AG09319 (cell line): ENCODE measurements around the gene HDAC6.

Source experiments
- DNase-seq: peaks from one replicate; pipeline ENCODE4 v3.0.0-alpha.2; 2010; ENCODE audit warnings: low read depth; ENCODE audit errors: extremely low read depth
- TF ChIP-seq, protein P1 (sequence below): IDR thresholded peaks from 2 replicates; pipeline ENCODE4 v1.5.1; 2011; ENCODE audit warnings: low read depth, mild to moderate bottlenecking, inconsistent platforms, low read length, moderate library complexity

The HDAC6 gene

DNA sequence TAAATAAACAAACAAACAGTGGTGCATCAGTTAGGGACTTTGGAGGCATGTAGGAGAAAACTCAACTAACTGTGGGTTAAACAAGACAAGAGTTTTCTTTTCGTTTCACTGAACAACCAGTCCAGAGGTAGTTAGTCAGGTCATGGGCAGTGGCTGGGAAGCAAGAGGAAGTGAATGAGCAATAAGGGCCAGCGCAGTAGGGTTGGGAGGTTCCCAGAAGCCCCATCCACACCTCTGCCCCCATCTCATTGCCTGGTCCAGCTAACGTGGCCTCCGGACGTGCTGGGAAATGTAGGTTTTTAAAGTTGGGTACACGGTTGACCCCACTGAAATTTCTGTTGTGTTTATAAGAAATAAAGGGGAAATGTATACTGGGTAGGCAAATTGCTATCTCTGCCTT lies 31.6 kb upstream of the HDAC6 start:
- no peak for DNase-seq
- TF ChIP-seq, protein P1, sequence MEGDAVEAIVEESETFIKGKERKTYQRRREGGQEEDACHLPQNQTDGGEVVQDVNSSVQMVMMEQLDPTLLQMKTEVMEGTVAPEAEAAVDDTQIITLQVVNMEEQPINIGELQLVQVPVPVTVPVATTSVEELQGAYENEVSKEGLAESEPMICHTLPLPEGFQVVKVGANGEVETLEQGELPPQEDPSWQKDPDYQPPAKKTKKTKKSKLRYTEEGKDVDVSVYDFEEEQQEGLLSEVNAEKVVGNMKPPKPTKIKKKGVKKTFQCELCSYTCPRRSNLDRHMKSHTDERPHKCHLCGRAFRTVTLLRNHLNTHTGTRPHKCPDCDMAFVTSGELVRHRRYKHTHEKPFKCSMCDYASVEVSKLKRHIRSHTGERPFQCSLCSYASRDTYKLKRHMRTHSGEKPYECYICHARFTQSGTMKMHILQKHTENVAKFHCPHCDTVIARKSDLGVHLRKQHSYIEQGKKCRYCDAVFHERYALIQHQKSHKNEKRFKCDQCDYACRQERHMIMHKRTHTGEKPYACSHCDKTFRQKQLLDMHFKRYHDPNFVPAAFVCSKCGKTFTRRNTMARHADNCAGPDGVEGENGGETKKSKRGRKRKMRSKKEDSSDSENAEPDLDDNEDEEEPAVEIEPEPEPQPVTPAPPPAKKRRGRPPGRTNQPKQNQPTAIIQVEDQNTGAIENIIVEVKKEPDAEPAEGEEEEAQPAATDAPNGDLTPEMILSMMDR: no peak

- TF ChIP-seq, protein P1: no peak
- no peak for DNase-seq
These were observed 29.3 kb upstream of the HDAC6 start for GRCh38 chrX:48772602-48773001.

GRCh38 chrX:48776818-48777439 lies 24.9 kb upstream of the HDAC6 start:
- no peak for DNase-seq
- TF ChIP-seq, protein P1: no peak

DNA sequence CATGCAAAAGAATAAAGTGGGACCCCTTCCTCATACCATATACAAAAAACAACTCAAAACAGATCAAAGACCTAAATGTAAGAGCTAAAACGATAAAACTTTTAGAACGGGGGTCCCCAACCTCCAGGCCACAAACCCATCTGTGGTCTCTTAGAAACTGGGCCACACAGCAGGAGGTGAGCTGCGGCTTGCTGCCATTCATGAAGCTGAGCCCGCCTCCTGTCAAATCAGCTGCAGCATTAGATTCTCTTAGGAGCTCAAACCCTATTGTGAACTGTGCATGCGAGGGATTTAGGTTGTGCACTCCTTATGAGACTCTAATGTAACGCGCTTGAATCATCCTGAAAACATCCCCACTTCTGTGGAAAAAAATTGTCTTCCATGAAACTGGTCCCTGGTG lies 22.5 kb upstream of the HDAC6 start:
- TF ChIP-seq, protein P1: no peak
- DNase-seq: no peak

DNA sequence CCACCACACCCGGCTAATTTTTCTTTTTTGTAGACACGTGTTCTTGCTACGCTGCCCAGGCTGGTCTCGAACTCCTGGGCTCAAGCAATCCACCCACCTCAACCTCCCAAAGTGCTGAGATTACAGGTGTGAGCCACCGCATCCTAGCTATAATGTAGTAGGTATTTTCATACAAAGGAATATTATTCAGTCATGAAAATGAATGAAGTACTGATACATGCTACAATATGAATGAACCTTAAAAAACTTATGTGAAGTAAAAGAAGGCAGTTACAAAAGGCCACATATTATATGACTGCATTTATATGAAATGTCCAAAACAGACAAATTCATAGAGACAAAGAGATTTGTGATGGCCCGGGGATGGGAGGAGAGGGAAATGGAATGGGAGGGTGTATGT lies 20.2 kb upstream of the HDAC6 start:
- DNase-seq: no peak
- TF ChIP-seq, protein P1: no peak

DNA sequence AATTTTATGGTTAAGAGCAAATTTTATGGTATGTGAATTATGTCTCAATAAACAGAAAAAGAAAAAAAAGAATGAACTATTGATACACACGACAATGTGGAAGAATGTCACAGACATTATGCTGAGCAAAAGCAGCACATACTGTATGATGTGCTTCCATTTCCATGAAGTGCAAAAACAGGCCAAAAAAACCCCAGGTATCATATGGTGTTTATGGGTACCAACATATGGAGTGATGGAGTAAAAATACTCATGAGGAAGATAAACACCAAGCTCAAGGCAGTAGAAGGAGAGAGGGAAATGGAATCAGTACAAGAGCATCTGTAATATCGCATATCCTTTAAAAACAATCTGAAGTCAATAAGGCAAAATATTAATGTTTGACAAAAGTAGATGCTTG lies 19.7 kb upstream of the HDAC6 start:
- no peak for DNase-seq
- TF ChIP-seq, protein P1: no peak

GRCh38 chrX:48782795-48783194 lies 19.1 kb upstream of the HDAC6 start:
- TF ChIP-seq, protein P1: no peak
- DNase-seq: no peak
